MM.1S (cell line): ENCODE measurements around the gene TRMT61B.

Source experiments
- DNase-seq: peaks from one replicate; pipeline ENCODE4 v3.0.0-alpha.2; 2015
- H2AFZ ChIP-seq: fragments of 300-600 bp; sonication (generic); 2 replicates; pipeline ENCODE4 v1.6.0; 2016; ENCODE audit warnings: antibody characterized with exemption, low read length
- H3F3A ChIP-seq: fragments of 300-600 bp; sonication (generic); 2 replicates; pipeline ENCODE4 v1.6.1; 2016; ENCODE audit warnings: mild to moderate bottlenecking, antibody characterized with exemption, low read length, moderate library complexity, mixed read lengths; ENCODE audit not compliant: insufficient read depth
- H3K27ac ChIP-seq: fragments of 300-600 bp; sonication (generic); 2 replicates; pipeline ENCODE4 v1.5.1; 2016; ENCODE audit warnings: mild to moderate bottlenecking, low read length
- H3K27me3 ChIP-seq: fragments of 300-600 bp; sonication (generic); replicated peaks from 2 replicates; pipeline ENCODE4 v1.6.0; 2016; ENCODE audit warnings: low read length; ENCODE audit not compliant: insufficient read depth
- H3K36me3 ChIP-seq: fragments of 300-600 bp; sonication (generic); replicated peaks from 2 replicates; pipeline ENCODE4 v1.6.1; 2016; ENCODE audit warnings: mild to moderate bottlenecking, low read length, mixed read lengths; ENCODE audit not compliant: insufficient read depth
- H3K4me1 ChIP-seq: fragments of 300-600 bp; sonication (generic); 2 replicates; pipeline ENCODE4 v1.6.1; 2016; ENCODE audit warnings: low read length, mixed read lengths
- H3K4me2 ChIP-seq: fragments of 300-600 bp; sonication (generic); 2 replicates; pipeline ENCODE4 v1.6.0; 2016; ENCODE audit warnings: low read depth, low read length
- H3K4me3 ChIP-seq: fragments of 300-600 bp; sonication (generic); 2 replicates; pipeline ENCODE4 v1.5.1; 2016; ENCODE audit warnings: low read length, mixed read lengths
- H3K79me2 ChIP-seq: fragments of 300-600 bp; sonication (generic); 2 replicates; pipeline ENCODE4 v1.6.1; 2016; ENCODE audit warnings: mixed run types, low read length, mixed read lengths
- H3K9ac ChIP-seq: fragments of 300-600 bp; sonication (generic); 2 replicates; pipeline ENCODE4 v1.6.1; 2016; ENCODE audit warnings: low read length, mixed read lengths
- H3K9me2 ChIP-seq: fragments of 300-600 bp; sonication (generic); replicated peaks from 2 replicates; pipeline ENCODE4 v1.6.1; 2016; ENCODE audit warnings: mild to moderate bottlenecking, low read length, mixed read lengths; ENCODE audit not compliant: insufficient read depth
- H3K9me3 ChIP-seq: fragments of 300-600 bp; sonication (generic); replicated peaks from 2 replicates; pipeline ENCODE4 v1.6.1; 2016; ENCODE audit warnings: mild to moderate bottlenecking, low read length, mixed read lengths; ENCODE audit not compliant: insufficient read depth
- H4K20me1 ChIP-seq: fragments of 300-600 bp; sonication (generic); 2 replicates; pipeline ENCODE4 v1.6.1; 2016; ENCODE audit warnings: mild to moderate bottlenecking, low read length, moderate library complexity, mixed read lengths; ENCODE audit not compliant: insufficient read depth
- CTCF ChIP-seq: fragments of 300-600 bp; sonication (generic); IDR thresholded peaks from 2 replicates; pipeline ENCODE4 v1.5.1; 2016; ENCODE audit warnings: antibody characterized with exemption, low read length, mixed read lengths
- EZH2 ChIP-seq: fragments of 300-600 bp; sonication (generic); optimal IDR thresholded peaks from 2 replicates; pipeline ENCODE3; 2017; ENCODE audit warnings: low read depth, mild to moderate bottlenecking, antibody characterized with exemption, low read length, mixed read lengths
- EZH2phosphoT487 ChIP-seq: fragments of 300-600 bp; sonication (generic); IDR thresholded peaks from 2 replicates; pipeline ENCODE4 v1.6.1; 2018; ENCODE audit warnings: antibody characterized with exemption, low read length

TRMT61B gene

DNA sequence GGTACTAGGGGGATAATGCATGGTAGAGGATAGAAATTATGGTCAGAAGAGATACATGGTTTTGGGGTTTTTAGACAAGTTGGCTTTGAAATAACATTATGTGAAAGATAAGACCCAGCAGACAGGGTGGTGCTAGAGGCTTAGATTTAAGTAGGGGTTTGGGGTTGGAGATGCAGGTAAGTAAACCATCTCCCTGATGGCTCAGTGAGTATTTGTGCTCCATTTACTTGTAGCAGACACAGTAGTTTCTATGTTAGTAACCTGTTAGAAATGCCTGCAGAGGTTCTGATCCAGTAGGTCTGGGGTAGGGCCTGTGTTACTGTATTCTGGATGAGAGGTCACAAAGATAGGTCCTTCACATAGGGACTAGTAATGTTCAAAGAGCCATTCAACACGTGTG is 38.1 kb upstream of the TRMT61B start:
- TF ChIP-seq EZH2phosphoT487 = no peak
- TF ChIP-seq EZH2 = no peak
- TF ChIP-seq CTCF = no peak
- Histone ChIP-seq H3K4me1 (no peaks in the 10 kb centered on the region), H3K9me3 (no peaks in the 10 kb centered on the region), H2AFZ (no peak overlapping the region), H3K4me3 (no peak overlapping the region), H3K27me3 (no peaks in the 10 kb centered on the region), H3K79me2 (peaks cover 91% of the 10 kb centered on the region), H4K20me1 (peaks cover 26% of the 10 kb centered on the region; the same call in 1 of the 2 replicates), H3K9me2 (no peaks in the 10 kb centered on the region), H3K27ac (no peak overlapping the region), H3F3A (no peaks in the 10 kb centered on the region), H3K36me3 (peaks cover 29% of the 10 kb centered on the region; the same call in 1 of the 2 replicates), H3K4me2 (no peak overlapping the region), H3K9ac (no peak overlapping the region)
- no peak for DNase-seq

DNA sequence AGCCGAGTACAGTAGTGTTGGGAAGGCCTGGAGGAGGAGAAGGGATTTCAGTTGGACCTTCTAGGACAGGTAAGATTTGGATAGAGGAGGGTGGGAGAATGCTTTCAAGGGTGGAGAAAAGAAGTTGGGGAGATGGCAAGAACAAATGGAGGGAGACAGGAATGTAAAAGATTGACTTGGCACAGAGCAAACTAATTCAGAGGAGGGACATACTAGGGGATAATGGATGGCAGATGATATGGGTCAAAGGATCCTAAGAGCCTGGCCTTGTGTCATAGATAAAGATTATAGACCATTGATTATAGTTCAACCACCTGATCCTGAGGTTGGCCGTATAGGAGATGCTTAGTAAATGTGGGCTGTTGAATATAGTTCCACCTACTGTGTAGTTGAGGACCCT is 36.7 kb upstream of the TRMT61B start:
- H3K9me3 ChIP-seq = no peaks in the 10 kb centered on the region
- H3K36me3 ChIP-seq = peaks cover 21% of the 10 kb centered on the region; the same call in 1 of the 2 replicates
- no peaks in the 10 kb centered on the region for H3K9me2 ChIP-seq
- DNase-seq = no peak
- H2AFZ ChIP-seq = no peak overlapping the region
- H3K9ac ChIP-seq = no peak overlapping the region
- peaks cover 35% of the 10 kb centered on the region for H4K20me1 ChIP-seq
- no peak overlapping the region for H3K27ac ChIP-seq
- H3K4me1 ChIP-seq = no peaks in the 10 kb centered on the region
- no peaks in the 10 kb centered on the region for H3K27me3 ChIP-seq
- TF ChIP-seq EZH2 (no peak), CTCF (no peak), EZH2phosphoT487 (no peak)
- peaks cover 96% of the 10 kb centered on the region for H3K79me2 ChIP-seq
- no peaks in the 10 kb centered on the region for H3F3A ChIP-seq
- H3K4me2 ChIP-seq = no peak overlapping the region
- no peak overlapping the region for H3K4me3 ChIP-seq

DNA sequence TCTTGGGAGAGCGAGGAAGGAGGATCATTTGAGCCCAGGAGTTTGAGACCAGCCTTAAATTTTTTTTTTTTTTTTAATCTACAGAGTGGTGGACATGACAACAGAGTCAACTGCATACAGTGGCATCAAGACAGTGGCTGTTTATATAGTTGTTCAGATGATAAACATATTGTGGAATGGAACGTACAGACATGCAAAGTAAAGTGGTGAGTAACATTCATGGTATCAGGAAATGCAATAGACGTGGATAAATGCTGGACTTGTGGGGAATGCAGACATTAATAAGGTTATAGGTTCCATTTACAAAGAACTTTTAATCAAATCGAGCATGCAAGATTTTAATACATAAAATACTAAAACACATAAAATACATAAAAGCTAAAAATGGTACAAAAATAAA is 36.3 kb upstream of the TRMT61B start:
- Histone ChIP-seq H3K36me3 (peaks cover 18% of the 10 kb centered on the region; the same call in 1 of the 2 replicates), H3K4me2 (no peak overlapping the region), H3K9me2 (no peaks in the 10 kb centered on the region), H3K4me1 (no peaks in the 10 kb centered on the region), H3K27me3 (no peaks in the 10 kb centered on the region), H2AFZ (no peak overlapping the region), H3K9ac (no peak overlapping the region), H3K27ac (no peak overlapping the region), H3K79me2 (peaks cover 96% of the 10 kb centered on the region), H3F3A (no peaks in the 10 kb centered on the region), H3K4me3 (no peak overlapping the region), H3K9me3 (no peaks in the 10 kb centered on the region), H4K20me1 (peaks cover 39% of the 10 kb centered on the region)
- no peak for DNase-seq
- TF ChIP-seq CTCF (no peak), EZH2 (no peak), EZH2phosphoT487 (no peak)
